Tibial artery (tissue), 4 donors: ENCODE data around the gene AXL.
"Not testable (repeated sequence)": the region's sequence is repeated elsewhere in the genome, so short reads cannot be mapped to it uniquely, and the experiment has no call there.

ENCODE experiments used
- DNase-seq, 2 donors: peaks; one replicate each; pipeline ENCODE4 v3.0.0-alpha.2; 2019
- H3K27ac ChIP-seq, 2 donors: fragments of 200-600 bp; sonication (generic) in 1 of 2; 1 replicate in 1 of 2; 2 replicates in 1 of 2; pipeline ENCODE4 v1.5.1; 2018 to 2019; ENCODE audit warnings: mild to moderate bottlenecking in 1 of 2
- H3K27me3 ChIP-seq, 2 donors: fragments of 200-600 bp; sonication (generic) in 1 of 2; one replicate each; pipeline versions ENCODE4 v1.5.1 to v1.6.0; 2016 to 2019
- H3K36me3 ChIP-seq, 3 donors: fragments of 200-600 bp; sonication (generic) in 2 of 3; one replicate each; pipeline ENCODE4 v1.5.1; 2016 to 2019; ENCODE audit warnings: mild to moderate bottlenecking in 2 of 3
- H3K4me1 ChIP-seq, 4 donors: fragments of 200-600 bp; sonication (generic) in 2 of 4; 1 replicate in 3 of 4; 2 replicates in 1 of 4; pipeline ENCODE4 v1.5.1; 2016 to 2019
- H3K4me3 ChIP-seq, 2 donors: fragments of 200-600 bp; sonication (generic) in 1 of 2; 1 replicate in 1 of 2; 2 replicates in 1 of 2; pipeline ENCODE4 v1.5.1; 2018 to 2019; ENCODE audit warnings: mild to moderate bottlenecking in 2 of 2
- H3K9me3 ChIP-seq, 3 donors: fragments of 200-600 bp; sonication (generic) in 1 of 3; one replicate each; pipeline ENCODE4 v1.5.1; 2016 to 2019
- intact Hi-C: fragments of 100-400 bp; cut with DNase I; formaldehyde crosslinking; loops from one replicate; pipeline ENCODE4 v1.15.0; 2023; ENCODE audit warnings: low total_unique reads
- TF ChIP-seq, protein P1 (sequence below), 2 experiments: fragments of 200-600 bp in 1 of 2; fragments of 450-650 bp in 1 of 2; IDR thresholded peaks; one replicate each; pipeline ENCODE4 v1.5.1; 2017 to 2019; ENCODE audit warnings: antibody characterized with exemption in 2 of 2, mild to moderate bottlenecking in 1 of 2, moderate library complexity in 1 of 2

AXL gene

DNA sequence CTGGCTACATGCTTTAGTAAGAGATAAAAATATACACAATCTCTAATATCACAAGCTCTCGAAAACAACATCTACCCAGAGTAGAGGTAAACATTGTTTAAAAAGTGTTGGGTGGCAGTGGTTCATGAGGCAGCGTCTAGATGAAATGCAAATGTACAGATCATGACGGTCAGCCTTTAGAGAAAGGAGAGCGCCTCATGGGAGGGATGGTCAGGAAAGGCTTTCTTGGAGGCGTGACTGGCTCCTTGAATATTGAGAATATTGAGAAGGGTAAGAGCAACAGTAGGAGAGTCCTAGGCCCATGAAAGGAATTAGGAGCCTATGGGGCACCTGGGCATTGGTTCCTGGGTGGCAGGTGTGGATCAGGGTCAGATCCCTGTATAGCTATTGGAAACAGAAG lies 55.8 kb downstream of the AXL start:
- Histone ChIP-seq H3K27ac (no peak overlapping the region), H3K9me3 (no peaks in the 10 kb centered on the region), H3K4me1 (no peaks in the 10 kb centered on the region), H3K36me3 (peaks cover 99 to 100% (median 99%) of the 10 kb centered on the region in 3 donors), H3K27me3 (no peaks in the 10 kb centered on the region), H3K4me3 (no peak overlapping the region)
- no peak for DNase-seq
- TF ChIP-seq, protein P1, sequence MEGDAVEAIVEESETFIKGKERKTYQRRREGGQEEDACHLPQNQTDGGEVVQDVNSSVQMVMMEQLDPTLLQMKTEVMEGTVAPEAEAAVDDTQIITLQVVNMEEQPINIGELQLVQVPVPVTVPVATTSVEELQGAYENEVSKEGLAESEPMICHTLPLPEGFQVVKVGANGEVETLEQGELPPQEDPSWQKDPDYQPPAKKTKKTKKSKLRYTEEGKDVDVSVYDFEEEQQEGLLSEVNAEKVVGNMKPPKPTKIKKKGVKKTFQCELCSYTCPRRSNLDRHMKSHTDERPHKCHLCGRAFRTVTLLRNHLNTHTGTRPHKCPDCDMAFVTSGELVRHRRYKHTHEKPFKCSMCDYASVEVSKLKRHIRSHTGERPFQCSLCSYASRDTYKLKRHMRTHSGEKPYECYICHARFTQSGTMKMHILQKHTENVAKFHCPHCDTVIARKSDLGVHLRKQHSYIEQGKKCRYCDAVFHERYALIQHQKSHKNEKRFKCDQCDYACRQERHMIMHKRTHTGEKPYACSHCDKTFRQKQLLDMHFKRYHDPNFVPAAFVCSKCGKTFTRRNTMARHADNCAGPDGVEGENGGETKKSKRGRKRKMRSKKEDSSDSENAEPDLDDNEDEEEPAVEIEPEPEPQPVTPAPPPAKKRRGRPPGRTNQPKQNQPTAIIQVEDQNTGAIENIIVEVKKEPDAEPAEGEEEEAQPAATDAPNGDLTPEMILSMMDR (IDR thresholded peaks at IDR 0.05): no peak
- intact Hi-C loops: no loop called here

DNA sequence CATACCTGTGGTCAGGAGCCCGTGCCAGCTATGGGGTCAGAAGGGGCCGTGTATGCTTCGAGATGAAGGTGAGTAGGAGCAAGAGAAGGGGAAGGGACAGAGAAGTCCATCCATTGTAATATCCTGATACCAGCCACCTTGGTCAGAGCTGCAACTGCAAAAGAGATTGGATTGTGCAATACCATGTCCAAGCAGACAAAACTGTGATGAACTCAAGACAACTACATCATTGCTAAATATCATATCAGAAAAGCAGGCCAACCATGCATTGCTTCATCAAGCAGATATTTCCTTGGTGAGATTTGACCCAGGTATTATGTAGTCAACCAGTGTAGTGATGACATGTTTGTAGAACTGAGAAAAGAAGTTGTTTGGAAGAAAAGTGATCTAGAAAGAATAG lies 57.2 kb downstream of the AXL start:
- TF ChIP-seq, protein P1 (IDR thresholded peaks at IDR 0.05): no peak
- Histone ChIP-seq H3K9me3 (no peaks in the 10 kb centered on the region), H3K27ac (no peak overlapping the region), H3K36me3 (peaks cover 99 to 100% (median 100%) of the 10 kb centered on the region in 3 donors), H3K4me1 (no peaks in the 10 kb centered on the region), H3K27me3 (no peaks in the 10 kb centered on the region), H3K4me3 (no peak overlapping the region)
- intact Hi-C loops: no loop called here
- DNase-seq: peak in 1 of 2 donors; percentile 17

DNA sequence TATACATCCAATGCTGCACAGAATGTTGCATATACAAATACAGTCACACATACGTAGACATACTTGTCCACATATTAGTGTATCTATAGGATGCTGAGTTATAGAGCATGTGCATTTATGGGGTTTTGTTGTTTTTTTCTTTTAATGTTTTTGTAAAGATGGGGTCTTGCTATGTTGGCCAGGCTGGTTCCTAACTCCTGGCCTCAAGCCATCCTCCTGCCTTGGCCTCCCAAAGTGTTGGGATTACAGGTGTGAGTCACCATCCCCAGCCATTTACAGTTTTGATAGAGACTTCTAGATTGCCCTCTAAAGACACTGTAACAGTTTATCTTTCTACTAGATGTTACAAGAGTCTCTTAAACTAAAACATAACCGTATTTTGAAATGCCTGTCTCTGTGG lies 59.5 kb downstream of the AXL start:
- Histone ChIP-seq H3K27me3 (no peaks in the 10 kb centered on the region), H3K27ac (no peak overlapping the region), H3K36me3 (peaks cover 96 to 98% (median 98%) of the 10 kb centered on the region in 3 donors), H3K9me3 (no peaks in the 10 kb centered on the region), H3K4me3 (no peak overlapping the region), H3K4me1 (no peaks in the 10 kb centered on the region)
- TF ChIP-seq, protein P1 (IDR thresholded peaks at IDR 0.05): no peak
- intact Hi-C loops: no loop called here
- DNase-seq: no peak

DNA sequence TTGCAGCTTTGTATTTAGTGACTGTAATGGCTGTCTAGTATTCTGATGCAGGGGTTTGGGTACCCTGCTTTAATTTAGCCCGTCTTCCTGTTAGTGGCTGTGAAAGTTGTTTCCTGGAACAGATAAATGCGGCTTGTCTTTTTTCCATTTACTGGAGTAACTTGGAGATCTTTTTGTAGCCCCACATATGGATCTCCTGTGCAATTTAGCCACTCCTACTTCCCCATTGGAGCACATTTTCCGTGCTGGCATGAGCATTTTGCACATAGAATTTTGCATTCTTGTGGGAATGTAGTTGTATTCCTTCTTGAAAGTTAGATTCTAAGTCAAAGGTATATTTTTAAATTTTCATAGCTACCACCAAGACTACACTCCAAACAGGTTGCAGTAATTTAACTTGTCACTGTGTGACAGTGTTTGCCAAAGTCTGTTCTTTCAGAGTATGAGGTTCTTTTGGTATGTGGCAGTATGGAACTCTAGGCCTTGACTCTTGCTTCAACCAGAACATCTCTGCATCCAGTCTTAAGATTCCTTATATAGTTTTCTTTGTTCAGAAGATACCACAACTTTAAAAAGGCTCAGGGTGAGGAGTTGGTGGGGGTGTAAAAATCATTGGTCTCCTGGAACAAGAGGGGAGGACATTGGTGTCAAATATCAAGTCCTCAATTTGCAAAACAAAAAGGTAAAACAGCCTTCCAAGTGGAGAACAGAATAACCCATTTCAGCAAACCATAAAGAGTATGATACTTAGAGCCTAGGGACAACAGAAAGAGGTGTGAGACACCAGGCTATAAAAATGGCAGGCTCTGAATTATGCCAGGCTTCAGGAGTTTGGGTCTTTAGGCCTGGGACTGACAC lies 69.9 kb downstream of the AXL start:
- Histone ChIP-seq H3K27ac (no peak overlapping the region), H3K4me1 (no peaks in the 10 kb centered on the region), H3K9me3 (no peaks in the 10 kb centered on the region), H3K27me3 (no peaks in the 10 kb centered on the region), H3K36me3 (peaks cover 92 to 100% (median 92%) of the 10 kb centered on the region in 3 donors), H3K4me3 (no peak overlapping the region)
- TF ChIP-seq, protein P1 (IDR thresholded peaks at IDR 0.05): no peak
- DNase-seq: no peak
- intact Hi-C loops: no loop called here

DNA sequence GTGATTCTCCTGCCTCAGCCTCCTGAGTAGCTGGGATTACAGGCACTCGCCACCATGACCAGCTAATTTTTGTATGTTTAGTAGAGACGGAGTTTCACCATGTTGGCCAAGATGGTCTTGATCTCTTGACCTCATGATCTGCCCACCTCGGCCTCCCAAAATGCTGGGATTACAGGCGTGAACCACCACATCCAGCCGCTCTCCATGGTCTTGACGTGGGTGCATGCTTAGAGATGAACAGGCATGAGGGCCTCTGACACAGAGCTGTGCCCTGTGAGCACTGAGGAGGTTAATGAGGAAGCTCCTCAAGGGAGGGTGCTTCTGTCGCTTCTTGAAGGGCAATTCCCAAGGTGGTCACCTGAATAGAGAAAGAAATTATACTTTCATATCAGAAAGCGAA lies 70.8 kb downstream of the AXL start:
- H3K9me3 ChIP-seq, H3K4me3 ChIP-seq, H3K4me1 ChIP-seq, DNase-seq, intact Hi-C loops, H3K27ac ChIP-seq, H3K27me3 ChIP-seq: not testable (repeated sequence)
- peaks cover 92 to 100% (median 93%) of the 10 kb centered on the region in 3 donors for H3K36me3 ChIP-seq

DNA sequence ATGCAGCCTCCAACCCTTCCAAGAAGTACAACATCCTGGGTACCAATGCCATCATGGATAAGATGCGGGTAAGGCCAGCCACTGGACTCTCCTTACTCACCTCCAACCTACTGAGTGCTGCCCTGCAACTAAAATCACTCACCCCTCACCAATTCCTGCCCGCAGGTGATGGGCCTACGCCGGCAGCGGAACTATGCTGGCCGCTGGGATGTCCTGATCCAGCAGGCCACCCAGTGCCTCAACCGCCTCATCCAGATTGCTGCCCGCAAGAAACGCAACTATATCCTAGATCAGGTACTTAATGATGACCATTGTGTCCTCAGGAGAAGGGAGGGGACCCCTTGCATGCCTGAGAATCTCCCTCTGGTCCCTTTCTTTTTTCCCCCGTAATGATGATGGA lies 75.4 kb downstream of the AXL start:
- H3K27me3 ChIP-seq: no peaks in the 10 kb centered on the region
- intact Hi-C loops: no loop called here
- H3K36me3 ChIP-seq: peaks cover 59 to 84% (median 71%) of the 10 kb centered on the region in 3 donors
- peaks cover 0 to 37% (median 33%) of the 10 kb centered on the region in 4 donors for H3K4me1 ChIP-seq
- H3K4me3 ChIP-seq: no peak overlapping the region
- no peaks in the 10 kb centered on the region for H3K9me3 ChIP-seq
- no peak for DNase-seq
- TF ChIP-seq, protein P1 (IDR thresholded peaks at IDR 0.05): no peak
- H3K27ac ChIP-seq: no peak overlapping the region
